ENCODE data around the gene COL16A1. TPM values are rescaled to one million over a fixed set of nuclear protein-coding genes. Genes with fewer than 3 reads are reported as not detected.

The COL16A1 gene
- total RNA-seq, 2 experiments from 2014 or later, result 0.34 TPM; not detected in 1

GRCh38 chr1:31657020-31657804 is 46.6 kb downstream of the COL16A1 start:
- intact Hi-C loops (cut with micrococcal nuclease), result no loop called here
- Mint-ChIP-seq H3K36me3 (ENCODE audit: low read depth) (no peaks in the 10 kb centered on the region), H3K9me3 (no peaks in the 10 kb centered on the region), H3K4me3 (no peak overlapping the region), H3K4me1 (ENCODE audit: low read depth) (no peaks in the 10 kb centered on the region), H3K27ac (no peak overlapping the region), H3K27me3 (no peaks in the 10 kb centered on the region)
- no peak for TF ChIP-seq CTCF (IDR thresholded peaks at IDR 0.05)
- ChIA-PET POLR2A (interaction anchor here (0.6 kb wide), 1 partner anchor 58 kb away, joined by 3 read pairs; no protein-coding TSS in a partner anchor), CTCF (interaction anchor here (2.1 kb wide), 1 partner anchor 88 kb away, joined by 6 read pairs; no protein-coding TSS in a partner anchor)
- no peak for DNase-seq
- no peak for ATAC-seq

DNA sequence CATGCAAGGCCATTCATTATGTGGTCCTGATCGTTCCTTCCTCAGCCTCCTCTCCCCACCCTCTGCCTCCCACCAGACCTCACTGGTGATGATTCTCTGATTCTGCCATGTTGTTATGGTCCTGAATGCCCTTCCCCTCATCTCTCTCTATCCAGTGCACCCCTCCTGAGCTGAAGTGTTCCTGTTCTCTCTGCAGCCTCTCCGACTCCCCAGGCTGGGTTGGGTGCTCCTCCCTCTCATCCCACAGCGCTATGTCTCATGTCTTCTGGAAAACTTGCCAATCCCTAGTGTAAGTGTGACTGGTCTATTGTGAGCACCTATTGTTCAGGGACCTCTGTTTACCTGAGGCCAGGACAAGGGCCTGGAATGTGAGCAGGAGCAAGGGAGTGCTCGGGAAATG is 48.1 kb downstream of the COL16A1 start:
- Mint-ChIP-seq H3K27ac (no peak overlapping the region), H3K4me3 (no peak overlapping the region), H3K27me3 (no peaks in the 10 kb centered on the region), H3K9me3 (no peaks in the 10 kb centered on the region), H3K4me1 (ENCODE audit: low read depth) (no peaks in the 10 kb centered on the region), H3K36me3 (ENCODE audit: low read depth) (no peaks in the 10 kb centered on the region)
- TF ChIP-seq CTCF (IDR thresholded peaks at IDR 0.05), result no peak
- ChIA-PET CTCF (interaction anchor here (1.4 kb wide), 1 partner anchor 9 kb away, joined by 3 read pairs; no protein-coding TSS in a partner anchor), POLR2A (no interaction called here)
- intact Hi-C loops (cut with micrococcal nuclease), result no loop called here
- ATAC-seq, result no peak
- DNase-seq, result no peak

DNA sequence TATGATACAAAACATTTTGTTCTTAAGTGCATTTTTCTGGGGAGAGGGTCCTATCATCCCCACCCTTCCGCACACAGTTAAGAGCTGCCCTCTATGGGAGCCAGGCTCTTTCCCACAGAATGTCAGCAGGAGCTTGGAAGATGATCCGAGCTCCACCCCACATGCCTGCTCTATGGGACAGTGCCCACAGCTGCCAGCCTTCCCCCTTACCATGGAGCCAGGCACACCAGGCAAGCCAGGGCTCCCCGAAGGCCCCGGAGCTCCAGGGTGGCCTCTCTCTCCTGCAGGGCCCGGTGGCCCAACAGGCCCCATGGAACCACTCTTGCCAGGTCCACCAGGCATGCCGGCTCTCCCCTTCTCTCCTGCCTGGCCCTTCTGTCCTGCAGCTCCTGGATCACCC is 48.7 kb downstream of the COL16A1 start:
- CTCF ChIA-PET, result interaction anchor here (1.4 kb wide), 1 partner anchor 9 kb away, joined by 3 read pairs; no protein-coding TSS in a partner anchor
- Mint-ChIP-seq H3K4me1 (ENCODE audit: low read depth) (no peaks in the 10 kb centered on the region), H3K36me3 (ENCODE audit: low read depth) (no peaks in the 10 kb centered on the region), H3K27me3 (no peaks in the 10 kb centered on the region), H3K27ac (no peak overlapping the region), H3K4me3 (no peak overlapping the region), H3K9me3 (no peaks in the 10 kb centered on the region)
- ATAC-seq (no peak), DNase-seq (no peak)
- POLR2A ChIA-PET, result no interaction called here
- no peak for TF ChIP-seq CTCF (IDR thresholded peaks at IDR 0.05)
- intact Hi-C loops (cut with micrococcal nuclease), result no loop called here

- Mint-ChIP-seq H3K36me3 (ENCODE audit: low read depth) (no peaks in the 10 kb centered on the region), H3K27ac (no peak overlapping the region), H3K9me3 (no peaks in the 10 kb centered on the region), H3K4me3 (no peak overlapping the region), H3K27me3 (no peaks in the 10 kb centered on the region), H3K4me1 (ENCODE audit: low read depth) (no peaks in the 10 kb centered on the region)
- intact Hi-C loops (cut with micrococcal nuclease), result no loop called here
- no peak for ATAC-seq
- POLR2A ChIA-PET, result no interaction called here
- TF ChIP-seq CTCF (IDR thresholded peaks at IDR 0.05), result no peak
- CTCF ChIA-PET, result no interaction called here
- DNase-seq, result no peak
Measured at GRCh38 chr1:31654474-31654776, 49.4 kb downstream of the COL16A1 start.

- no peak overlapping the region for H3K4me3 Mint-ChIP-seq
- no peaks in the 10 kb centered on the region for H3K4me1 Mint-ChIP-seq (ENCODE audit: low read depth)
Measured at GRCh38 chr1:31653717-31654473, 49.9 kb downstream of the COL16A1 start.

More at GRCh38 chr1:31653717-31654473, 49.9 kb downstream of the COL16A1 start:
- ChIA-PET CTCF (no interaction called here), POLR2A (no interaction called here)
- intact Hi-C loops (cut with micrococcal nuclease), result no loop called here
- DNase-seq, result no peak
- Mint-ChIP-seq H3K27ac (no peak overlapping the region), H3K27me3 (no peaks in the 10 kb centered on the region), H3K9me3 (no peaks in the 10 kb centered on the region), H3K36me3 (ENCODE audit: low read depth) (no peaks in the 10 kb centered on the region)
- TF ChIP-seq CTCF (IDR thresholded peaks at IDR 0.05), result no peak
- ATAC-seq, result no peak

Measured in activated CD8-positive, alpha-beta T cell treated with anti-CD3 and anti-CD28 coated beads for 36 hours (primary cell).